HepG2 (cell line): ENCODE data around the gene DIRAS1. TPM values are rescaled to one million over a fixed set of nuclear protein-coding genes. Genes with fewer than 3 reads are reported as not detected.

Source experiments
- ATAC-seq: fragments of 200-7000 bp; cut with Tn5 transposase; 3 replicates; pipeline ENCODE4 v1.9.1; 2020; ENCODE audit warnings: mild to moderate bottlenecking, moderate library complexity
- BruUV-seq: library from RNA; stranded (reverse); fragments of 400-500 nt; replicated peaks from 2 replicates; lab custom pipeline; 2021; lab: Mats Ljungman, UMichigan
- CTCF ChIA-PET: fragments of 300-600 bp; formaldehyde crosslinking; extraction: SDS; loops from one replicate; lab custom pipeline; 2021; ENCODE audit warnings: low total read pairs, inconsistent platforms, low intra/inter-chr PET ratio; lab: Yijun Ruan, JAX
- POLR2A ChIA-PET: fragments of 350-600 bp; sonication (Branson Sonifier 250); formaldehyde crosslinking; loops from one replicate; lab custom pipeline; 2020; ENCODE audit warnings: antibody characterized with exemption, inconsistent platforms; lab: Yijun Ruan, JAX
- DNase-seq: peaks from one replicate; pipeline ENCODE4 v3.0.0-alpha.2; 2015; ENCODE audit warnings: low spot score
- FAIRE-seq: peaks from 3 replicates; lab custom pipeline; 2011; peaks lifted over from hg19 to GRCh38; lab: Jason Lieb, UNC
- H2AFZ ChIP-seq: one replicate; pipeline ENCODE4 v1.6.1; 2011; ENCODE audit warnings: low read length, inconsistent platforms
- H3K27ac ChIP-seq: fragments of 300-600 bp; 3 replicates; pipeline ENCODE4 v1.8.0; 2011; ENCODE audit warnings: mixed run types, mild to moderate bottlenecking, mixed read lengths, low read length, inconsistent platforms; ENCODE audit not compliant: insufficient read depth; ENCODE audit errors: extremely low read length
- H3K27me3 ChIP-seq, 2 experiments: fragments of 200-600 bp in 1 of 2; 2 replicates in 1 of 2; 3 replicates in 1 of 2; pipeline versions ENCODE4 v1.6.0 to v1.8.0; 2011; ENCODE audit warnings: low read length in 2 of 2, mild to moderate bottlenecking in 2 of 2, moderate library complexity in 2 of 2, inconsistent platforms in 1 of 2; ENCODE audit not compliant: insufficient read depth in 2 of 2, control insufficient read depth in 1 of 2
- H3K36me3 ChIP-seq, 2 experiments: fragments of 200-600 bp in 1 of 2; replicated peaks in 1 of 2; 2 replicates in 1 of 2; 3 replicates in 1 of 2; pipeline versions ENCODE4 v1.5.1 to v1.8.0; 2011; ENCODE audit warnings: low read length in 2 of 2, inconsistent platforms in 1 of 2; ENCODE audit not compliant: insufficient read depth in 2 of 2, control insufficient read depth in 1 of 2
- H3K4me1 ChIP-seq: 2 replicates; pipeline ENCODE4 v1.5.1; 2012; ENCODE audit warnings: low read length, inconsistent platforms; ENCODE audit not compliant: insufficient read depth
- H3K4me2 ChIP-seq: 2 replicates; pipeline ENCODE4 v1.6.0; 2011; ENCODE audit warnings: low read depth, low read length, inconsistent platforms
- H3K4me3 ChIP-seq, 3 experiments: fragments of 200-600 bp in 1 of 3; sonication (generic), shearing (Covaris generic) in 1 of 3; replicated peaks in 1 of 3; 2 replicates each; pipeline ENCODE4 v1.5.1; 2011 to 2016; ENCODE audit warnings: low read length in 3 of 3, inconsistent platforms in 2 of 3, low read depth in 2 of 3, mild to moderate bottlenecking in 2 of 3, control low read depth in 1 of 3, mixed read lengths in 1 of 3; ENCODE audit not compliant: insufficient read depth in 1 of 3
- H3K79me2 ChIP-seq: one replicate; pipeline ENCODE4 v1.6.1; 2011; ENCODE audit warnings: low read length, inconsistent platforms; ENCODE audit not compliant: insufficient read depth
- H3K9ac ChIP-seq: 2 replicates; pipeline ENCODE4 v1.6.0; 2011; ENCODE audit warnings: mild to moderate bottlenecking, low read depth, low read length, inconsistent platforms; ENCODE audit not compliant: insufficient read depth
- H3K9me3 ChIP-seq: 2 replicates; pipeline ENCODE4 v1.5.1; 2012; ENCODE audit warnings: mild to moderate bottlenecking, low read length
- H4K20me1 ChIP-seq: 2 replicates; pipeline ENCODE4 v1.6.0; 2011; ENCODE audit warnings: inconsistent platforms, mild to moderate bottlenecking, low read length, moderate library complexity; ENCODE audit not compliant: insufficient read depth
- CCAR2 ChIP-seq: fragments of 200-400 bp; formaldehyde crosslinking; optimal IDR thresholded peaks from 2 replicates; pipeline ENCODE3; 2018; ENCODE audit warnings: low read depth, mild to moderate bottlenecking, low read length, moderate library complexity
- KAT2B ChIP-seq: fragments of 150-350 bp; IDR thresholded peaks from 2 replicates; pipeline ENCODE4 v1.6.1; 2014; ENCODE audit warnings: low read depth, low read length, borderline replicate concordance
- MAF1 ChIP-seq: sonication (generic); formaldehyde crosslinking; IDR thresholded peaks from 2 replicates; pipeline ENCODE4 v1.5.0; 2020; ENCODE audit warnings: missing genetic modification reagents, borderline replicate concordance
- NAIF1 ChIP-seq: sonication (generic); formaldehyde crosslinking; IDR thresholded peaks from 2 replicates; pipeline ENCODE4 v1.5.0; 2020; ENCODE audit warnings: mild to moderate bottlenecking, missing genetic modification reagents, borderline replicate concordance
- ZNF256 ChIP-seq: sonication (generic); formaldehyde crosslinking; conservative IDR thresholded peaks from 2 replicates; pipeline ENCODE4 v1.4.0; 2020; ENCODE audit warnings: missing genetic modification reagents
- ZNF263 ChIP-seq: sonication (generic); formaldehyde crosslinking; IDR thresholded peaks from 2 replicates; pipeline ENCODE4 v1.4.0; 2020; ENCODE audit warnings: missing genetic modification reagents
- ZNF34 ChIP-seq: sonication (generic); formaldehyde crosslinking; IDR thresholded peaks from 2 replicates; pipeline ENCODE4 v1.4.0; 2020; ENCODE audit warnings: mild to moderate bottlenecking, missing genetic modification reagents, borderline replicate concordance
- ZNF343 ChIP-seq: sonication (generic); formaldehyde crosslinking; IDR thresholded peaks from 2 replicates; pipeline ENCODE4 v1.4.0; 2020; ENCODE audit warnings: mild to moderate bottlenecking, missing genetic modification reagents
- ZNF770 ChIP-seq: sonication (generic); formaldehyde crosslinking; IDR thresholded peaks from 2 replicates; pipeline ENCODE4 v1.5.0; 2020; ENCODE audit warnings: mild to moderate bottlenecking, missing genetic modification reagents
- WGBS: methylation state at CpG from one replicate; pipeline ENCODE4 v1.1.6; 2017; ENCODE audit warnings: low lambda C conversion rate; 5-methylcytosine and 5-hydroxymethylcytosine counted together
- in situ Hi-C: cut with HindIII; loops from 2 replicates; pipeline ENCODE4 v1.10.0; 2017; ENCODE audit warnings: low pct_unique_long_range_greater_than_20kb; ENCODE audit not compliant: extremely low pct_ligation_motif_present
- intact Hi-C: fragments of 100-400 bp; cut with micrococcal nuclease; formaldehyde crosslinking; loops from one replicate; pipeline ENCODE4 v1.10.0; 2022; ENCODE audit not compliant: unreplicated experiment
- polyA plus RNA-seq, 8 experiments: library from polyadenylated mRNA; depleted of rRNA in 3 of 8; stranded (reverse) in 7 of 8; unstranded in 1 of 8; fragments of >200 nt; fragmentation: Illumina TruSeq in 4 of 8; extraction: Trizol in 4 of 8; gene quantifications; 2 replicates each; pipeline versions ENCODE4 v1.2.1 to v1.2.3, GENCODE V29; 2011 to 2016; ENCODE audit warnings: low read depth in 4 of 8, missing spikeins in 1 of 8, mixed read lengths in 1 of 8; ENCODE audit not compliant: insufficient read depth in 1 of 8
- total RNA-seq, 5 experiments: library from RNA; depleted of rRNA; stranded (reverse); fragments of >200 nt; fragmentation: Illumina TruSeq; extraction: Trizol; gene quantifications; 2 replicates each; pipeline ENCODE4 v1.2.3, GENCODE V29; 2016; ENCODE audit warnings: low read depth in 1 of 5
- TF ChIP-seq, protein P1 (sequence below): sonication (generic); formaldehyde crosslinking; IDR thresholded peaks from 2 replicates; pipeline ENCODE4 v1.9.0; 2022; ENCODE audit warnings: missing genetic modification reagents, mild to moderate bottlenecking, borderline replicate concordance

DIRAS1 gene
- total and polyA plus RNA-seq, 2 of the 13 experiments (the other 11 are each of a cell fraction or from before 2014, with no cell fraction given), result 0.97 to 1.8 TPM

DNA sequence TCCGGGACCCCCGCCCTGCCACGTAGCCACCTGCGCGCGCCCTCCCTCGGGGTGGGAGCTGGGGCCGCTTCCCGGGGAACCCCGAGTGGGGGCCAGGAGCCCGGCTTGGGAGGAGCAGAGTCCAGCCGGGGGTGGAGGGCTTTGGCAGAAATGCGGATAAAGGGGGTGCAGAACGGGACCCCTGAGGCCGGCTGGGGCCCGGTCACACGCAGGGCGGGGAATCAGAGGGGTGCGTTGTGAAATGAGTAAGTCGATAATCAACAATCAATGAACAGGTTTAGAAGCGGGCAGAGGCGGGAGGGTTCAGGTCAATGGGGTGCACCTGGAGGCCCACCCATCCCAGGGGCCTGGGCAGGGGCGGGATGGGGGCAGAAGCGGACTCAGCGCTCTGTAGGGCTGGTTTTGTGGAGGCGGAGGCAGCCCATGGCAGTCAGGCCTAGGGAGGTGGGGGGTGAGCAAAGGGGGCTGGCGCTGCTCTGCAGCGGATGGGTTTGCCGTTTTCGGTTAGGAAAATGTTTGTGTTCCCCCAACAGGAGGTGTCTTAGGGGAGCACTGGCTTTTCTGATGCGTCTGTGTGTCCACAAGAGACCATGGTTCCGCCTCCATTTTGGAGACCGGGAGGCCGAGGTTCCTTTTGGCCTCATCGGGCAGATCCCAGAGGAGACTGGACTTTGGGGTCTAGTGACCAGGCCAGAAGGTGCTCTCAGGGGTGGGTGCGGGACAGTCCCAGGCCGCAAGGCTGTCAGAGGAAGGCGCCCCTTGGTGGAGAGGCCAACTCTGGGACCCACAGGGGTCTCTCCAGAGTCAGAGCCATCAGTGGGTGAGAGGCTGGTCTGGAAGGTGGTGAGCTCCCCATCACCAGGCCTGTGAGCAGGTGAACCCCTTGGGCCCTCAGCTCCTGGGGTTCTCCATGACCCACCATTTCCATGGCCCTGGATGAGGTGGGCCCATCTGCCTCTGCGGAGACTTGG lies 683 bp upstream of the DIRAS1 start:
- WGBS, result 20% methylated on average over 24 of the region's 39 CpGs
- POLR2A ChIA-PET, result interaction anchor here (1.4 kb wide), 1 partner anchor 17 kb away, joined by 4 read pairs; no protein-coding TSS in a partner anchor

More for the DNA sequence above, 683 bp upstream of the DIRAS1 start:
- ATAC-seq (no peak), FAIRE-seq (no peak), DNase-seq (no peak)
- peak overlapping the region; percentile 58 for H3K4me2 ChIP-seq
- no peak overlapping the region for H3K27ac ChIP-seq
- H3K4me1 ChIP-seq, result peaks cover 35% of the 10 kb centered on the region
- peak overlapping the region; percentile 36 to 73 (median 49); a peak in 4 of 6 replicates for H3K4me3 ChIP-seq
- no peaks in the 10 kb centered on the region for H3K79me2 ChIP-seq
- CTCF ChIA-PET, result no interaction called here
- in situ Hi-C loops, result no loop called here
- no TSS peak for BruUV-seq
- no peaks in the 10 kb centered on the region for H4K20me1 ChIP-seq
- intact Hi-C loops, result no loop called here
- H3K27me3 ChIP-seq, result peaks cover 22 to 58% of the 10 kb centered on the region in 2 experiments
- H3K36me3 ChIP-seq, result no peaks in the 10 kb centered on the region
- TF ChIP-seq NAIF1 (CRISPR knock-in tag) (no peak), ZNF34 (CRISPR knock-in tag) (no peak), CCAR2 (no peak), ZNF343 (CRISPR knock-in tag) (no peak), MAF1 (CRISPR knock-in tag) (no peak), ZNF256 (no peak), KAT2B (peak; percentile 59; the same call in 1 of the 2 replicates), ZNF770 (CRISPR knock-in tag) (peak; percentile 67), ZNF263 (CRISPR knock-in tag) (0 out of 2 replicates have a peak, but pooled peaks have one; percentile 20)
- TF ChIP-seq, protein P1, sequence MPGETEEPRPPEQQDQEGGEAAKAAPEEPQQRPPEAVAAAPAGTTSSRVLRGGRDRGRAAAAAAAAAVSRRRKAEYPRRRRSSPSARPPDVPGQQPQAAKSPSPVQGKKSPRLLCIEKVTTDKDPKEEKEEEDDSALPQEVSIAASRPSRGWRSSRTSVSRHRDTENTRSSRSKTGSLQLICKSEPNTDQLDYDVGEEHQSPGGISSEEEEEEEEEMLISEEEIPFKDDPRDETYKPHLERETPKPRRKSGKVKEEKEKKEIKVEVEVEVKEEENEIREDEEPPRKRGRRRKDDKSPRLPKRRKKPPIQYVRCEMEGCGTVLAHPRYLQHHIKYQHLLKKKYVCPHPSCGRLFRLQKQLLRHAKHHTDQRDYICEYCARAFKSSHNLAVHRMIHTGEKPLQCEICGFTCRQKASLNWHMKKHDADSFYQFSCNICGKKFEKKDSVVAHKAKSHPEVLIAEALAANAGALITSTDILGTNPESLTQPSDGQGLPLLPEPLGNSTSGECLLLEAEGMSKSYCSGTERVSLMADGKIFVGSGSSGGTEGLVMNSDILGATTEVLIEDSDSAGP (CRISPR knock-in tag), result peak; percentile 16; the same call in 1 of the 2 replicates
- no peak overlapping the region for H2AFZ ChIP-seq
- no peak overlapping the region for H3K9ac ChIP-seq
- no peaks in the 10 kb centered on the region for H3K9me3 ChIP-seq
